Head of caudate nucleus (tissue), 42 donors: ENCODE data around the gene PLCXD3.
"Not testable (repeated sequence)": the region's sequence is repeated elsewhere in the genome, so short reads cannot be mapped to it uniquely, and the experiment has no call there.

Source experiments
- DNase-seq, 42 donors: peaks; one replicate each; pipeline versions ENCODE4 v3.0.0 to v3.0.0-alpha.2; 2020 to 2021; ENCODE audit warnings: mixed read lengths in 7 of 42
- intact Hi-C: fragments of 100-400 bp; cut with DNase I; formaldehyde crosslinking; loops from one replicate; pipeline ENCODE4 v1.15.0; 2022

Gene PLCXD3

DNA sequence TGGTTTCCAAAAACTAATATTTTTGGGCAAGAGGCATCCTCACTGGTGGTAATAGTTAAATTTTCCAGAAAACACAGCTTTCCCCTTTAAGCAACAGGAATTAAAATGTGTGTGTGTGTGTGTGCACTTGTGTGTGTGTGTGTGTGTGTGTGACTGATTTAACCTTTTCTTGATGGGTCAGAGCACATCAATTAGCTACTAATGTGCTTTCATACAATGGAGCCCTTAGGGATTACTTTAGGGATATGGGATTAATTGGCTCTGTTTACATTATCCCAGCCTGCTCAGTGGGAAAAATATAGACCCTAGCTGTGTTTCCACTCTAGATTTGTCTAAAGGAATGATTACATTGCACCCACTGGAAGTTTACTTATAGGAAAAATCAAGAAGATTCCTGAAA is 6.5 kb downstream of the PLCXD3 start:
- intact Hi-C loops = no loop called here

DNA sequence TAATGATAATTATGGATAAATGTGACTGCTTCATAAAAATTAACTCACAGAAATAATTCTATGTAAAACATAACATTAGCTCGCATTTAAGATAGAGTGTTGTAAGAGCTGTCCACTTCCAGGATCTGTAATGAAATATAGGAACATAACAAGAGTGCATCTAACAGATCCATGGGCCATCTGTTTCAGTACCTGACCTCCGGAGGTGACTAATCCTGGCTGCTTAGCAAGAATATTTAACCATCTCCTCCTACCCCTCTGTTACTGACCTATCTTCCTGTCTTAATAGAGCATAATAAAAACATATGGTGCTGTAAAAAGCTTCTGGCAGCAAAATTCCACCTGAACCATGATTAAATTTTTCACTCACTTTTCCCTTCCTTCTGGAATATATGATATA is 7.1 kb downstream of the PLCXD3 start:
- no peak for DNase-seq
- intact Hi-C loops = no loop called here

More for the DNA sequence above, 6.5 kb downstream of the PLCXD3 start:
- no peak for DNase-seq

DNA sequence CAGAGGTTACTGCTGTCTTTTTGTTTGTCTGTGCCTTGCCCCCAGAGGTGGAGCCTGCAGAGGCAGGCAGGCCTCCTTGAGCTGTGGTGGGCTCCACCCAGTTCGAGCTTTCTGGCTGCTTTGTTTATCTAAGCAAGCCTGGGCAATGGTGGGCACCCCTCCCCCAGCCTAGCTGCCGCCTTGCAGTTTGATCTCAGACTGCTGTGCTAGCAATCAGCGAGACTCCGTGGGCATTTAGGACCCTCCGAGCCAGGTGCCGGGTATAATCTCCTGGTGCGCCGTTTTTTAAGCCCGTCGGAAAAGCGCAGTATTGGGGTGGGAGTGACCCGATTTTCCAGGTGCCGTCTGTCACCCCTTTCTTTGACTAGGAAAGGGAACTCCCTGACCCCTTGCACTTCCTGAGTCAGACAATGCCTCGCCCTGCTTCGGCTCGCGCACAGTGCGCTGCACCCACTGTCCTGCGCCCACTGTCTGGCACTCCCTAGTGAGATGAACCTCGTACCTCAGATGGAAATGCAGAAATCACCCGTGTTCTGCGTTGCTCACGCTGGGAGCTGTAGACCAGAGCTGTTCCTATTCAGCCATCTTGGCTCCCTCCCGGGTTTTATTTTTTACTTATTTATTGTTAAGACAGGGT is 16.8 kb downstream of the PLCXD3 start:
- not testable (repeated sequence) for DNase-seq

DNA sequence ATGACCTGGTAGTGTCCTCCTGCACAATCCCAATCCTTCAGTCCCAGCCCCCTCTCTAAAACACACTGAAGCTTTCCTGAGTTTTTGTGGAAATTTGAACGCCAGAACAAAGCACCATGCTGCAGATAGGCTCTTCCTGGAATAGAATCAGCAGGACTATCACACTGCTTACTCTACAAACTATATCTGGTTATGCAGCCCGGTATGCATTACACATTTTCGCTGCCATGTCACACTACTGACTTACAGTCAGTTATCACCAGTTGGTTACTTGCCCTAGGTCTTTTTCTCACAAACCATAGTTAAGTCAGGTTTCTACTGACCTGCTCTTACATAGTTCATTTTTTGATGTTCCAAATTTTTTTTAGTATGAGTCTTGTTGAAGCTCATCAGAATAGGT is 24.9 kb downstream of the PLCXD3 start:
- DNase-seq = no peak
- intact Hi-C loops = no loop called here

More for the DNA sequence above, 16.8 kb downstream of the PLCXD3 start:
- intact Hi-C loops = not testable (repeated sequence)

DNA sequence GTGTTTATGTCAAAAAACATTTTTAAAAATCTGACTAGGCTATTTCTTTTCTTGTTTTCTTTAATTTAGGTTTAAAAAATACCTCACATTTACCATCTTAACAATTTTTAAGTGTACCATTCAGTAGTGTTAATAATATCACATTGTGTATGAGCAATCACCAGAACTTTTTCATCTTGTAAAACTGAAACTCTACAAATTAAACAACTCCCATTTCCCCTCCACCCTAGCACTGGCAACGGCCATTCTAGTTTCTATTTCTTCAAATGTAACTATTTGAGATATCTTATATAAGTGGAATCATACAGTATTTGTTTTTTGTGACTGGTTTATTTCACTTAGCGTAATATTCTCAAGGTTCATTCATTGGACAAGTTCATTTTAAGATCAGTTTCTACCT is 27.7 kb downstream of the PLCXD3 start:
- DNase-seq = no peak
- intact Hi-C loops = no loop called here

DNA sequence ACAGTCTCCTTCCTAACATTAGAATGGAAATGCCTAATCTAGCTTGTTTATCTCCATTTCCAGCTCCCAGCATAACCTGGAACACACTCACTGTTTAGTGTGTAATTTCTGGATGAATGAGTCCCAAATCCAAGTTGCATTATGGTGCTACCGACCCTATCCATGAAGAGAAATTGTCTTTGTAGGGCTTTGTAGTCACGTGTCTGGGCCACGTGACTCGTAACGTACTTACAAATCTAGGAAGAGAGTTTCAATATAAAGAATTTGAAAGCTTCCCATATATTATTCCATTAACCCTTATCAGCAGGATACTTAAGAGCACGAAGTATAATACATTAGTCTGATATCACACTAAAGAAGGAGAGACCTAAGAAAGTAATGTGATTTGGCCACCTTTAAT is 28.2 kb downstream of the PLCXD3 start:
- intact Hi-C loops = no loop called here
- DNase-seq = no peak

DNA sequence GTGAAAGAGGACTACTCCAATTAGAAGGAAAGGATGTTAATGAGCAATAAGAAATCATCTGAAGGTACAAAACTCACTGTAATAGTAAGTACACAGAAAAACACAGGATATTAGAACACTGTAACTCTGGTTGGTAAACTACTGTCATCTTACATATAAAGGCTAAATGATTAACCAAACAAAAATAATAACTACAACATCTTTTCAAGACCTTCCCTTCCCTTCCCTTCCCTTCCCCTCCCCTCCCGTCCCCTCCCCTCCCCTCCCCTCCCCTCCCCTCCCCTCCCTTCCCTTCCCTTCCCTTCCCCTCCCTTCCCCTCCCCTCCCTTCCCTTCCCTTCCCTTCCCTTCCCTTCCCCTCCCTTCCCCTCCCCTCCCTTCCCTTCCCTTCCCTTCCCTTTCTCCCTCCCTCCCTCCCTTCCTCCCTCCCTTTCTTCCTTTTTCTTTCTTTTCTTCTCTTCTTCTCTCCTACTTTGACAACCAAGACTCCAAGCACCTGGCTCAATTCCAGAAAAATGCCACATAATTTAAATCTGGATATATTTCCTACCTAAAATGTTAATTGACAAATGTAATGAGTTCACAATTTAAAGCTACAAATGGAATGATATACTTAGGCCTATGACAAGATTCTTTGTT is 38.7 kb downstream of the PLCXD3 start:
- DNase-seq, intact Hi-C loops: not testable (repeated sequence)

DNA sequence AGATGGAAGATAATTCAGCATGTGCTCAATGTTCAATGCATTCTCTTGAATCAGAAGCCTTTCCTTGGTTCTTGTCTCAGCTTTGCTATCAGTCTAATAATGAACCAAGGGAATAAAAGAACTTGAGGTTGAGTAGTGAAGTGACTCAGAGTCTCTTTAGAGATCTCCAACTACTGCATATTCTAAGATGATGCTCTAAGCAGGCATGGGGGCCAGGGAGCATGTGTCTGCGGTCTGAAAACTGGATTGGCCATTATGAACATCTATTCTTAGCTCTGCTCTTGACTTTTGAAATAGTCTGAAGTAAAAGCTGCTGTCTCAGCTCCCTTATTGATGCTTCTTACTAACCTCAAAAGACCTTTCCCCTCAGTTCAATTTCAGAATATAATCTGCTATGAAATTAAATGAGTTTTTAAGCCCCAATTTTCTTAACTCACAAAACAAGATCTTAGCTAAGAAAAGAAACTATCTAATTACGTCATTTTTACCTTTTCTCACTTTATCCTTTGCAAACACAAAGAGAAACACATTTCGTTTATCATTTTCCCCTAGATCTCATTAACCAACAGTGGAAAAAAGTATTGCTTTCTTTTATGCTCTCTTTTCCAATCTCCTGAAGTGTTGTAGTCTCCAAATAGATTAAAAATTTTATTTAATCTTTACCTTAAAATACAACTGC is 44.8 kb downstream of the PLCXD3 start:
- no peak for DNase-seq
- intact Hi-C loops = no loop called here

DNA sequence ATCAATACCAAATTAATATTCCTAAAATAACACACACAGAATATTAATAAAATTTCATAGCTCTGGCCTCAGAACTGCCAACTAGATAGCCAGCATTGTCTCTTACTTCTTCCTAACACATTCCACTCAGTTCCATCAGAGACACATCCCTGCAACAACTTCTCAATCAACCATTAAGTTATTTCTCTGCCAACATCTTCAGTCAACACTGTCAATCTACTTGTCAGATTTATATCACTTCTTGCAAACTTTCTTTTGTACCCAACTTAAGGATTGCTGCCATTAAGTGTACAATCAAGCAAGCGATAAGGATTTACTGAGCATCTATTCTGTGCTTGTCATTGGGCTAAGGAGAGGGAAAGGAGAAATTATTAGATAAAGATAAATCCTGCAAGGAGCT is 50.8 kb downstream of the PLCXD3 start:
- intact Hi-C loops = no loop called here
- DNase-seq = no peak

DNA sequence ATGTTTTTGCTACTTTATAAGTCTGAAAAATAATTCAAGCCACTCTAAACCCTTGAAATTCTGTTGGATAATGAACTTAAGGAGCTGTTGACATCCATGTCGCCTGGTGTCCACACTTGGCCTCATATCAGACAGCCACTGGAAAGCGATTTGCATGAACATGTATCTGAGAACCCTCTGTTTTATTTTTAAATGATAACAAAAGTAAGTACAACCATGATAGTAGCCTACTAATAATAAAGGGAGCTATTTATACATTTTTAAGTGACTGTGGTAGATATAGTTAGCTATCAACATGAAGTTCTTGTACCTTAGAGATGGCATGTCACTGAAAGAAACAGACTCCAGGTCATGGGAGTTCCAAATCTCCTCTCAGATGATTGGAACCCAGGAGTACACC is 53.3 kb downstream of the PLCXD3 start:
- intact Hi-C loops = no loop called here
- no peak for DNase-seq

DNA sequence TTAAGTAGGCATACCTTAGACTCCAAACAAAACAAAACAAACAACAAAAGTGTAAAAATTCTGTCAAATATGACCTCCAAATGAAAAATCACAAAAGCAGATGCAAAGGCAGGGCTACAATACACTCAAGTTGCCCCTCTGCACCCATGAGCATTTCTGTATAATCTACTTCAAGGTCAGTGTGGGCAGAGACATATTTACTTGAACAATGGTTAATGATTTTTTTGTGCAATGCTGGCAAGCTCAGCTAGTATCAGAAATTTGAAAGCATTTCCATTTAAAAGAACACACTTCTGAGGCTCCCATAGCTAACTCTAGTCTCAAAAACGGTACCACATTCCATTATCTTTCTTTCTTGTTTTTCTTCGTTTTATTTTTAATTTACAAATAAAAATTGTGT is 57.9 kb downstream of the PLCXD3 start:
- DNase-seq = no peak
- intact Hi-C loops = no loop called here

DNA sequence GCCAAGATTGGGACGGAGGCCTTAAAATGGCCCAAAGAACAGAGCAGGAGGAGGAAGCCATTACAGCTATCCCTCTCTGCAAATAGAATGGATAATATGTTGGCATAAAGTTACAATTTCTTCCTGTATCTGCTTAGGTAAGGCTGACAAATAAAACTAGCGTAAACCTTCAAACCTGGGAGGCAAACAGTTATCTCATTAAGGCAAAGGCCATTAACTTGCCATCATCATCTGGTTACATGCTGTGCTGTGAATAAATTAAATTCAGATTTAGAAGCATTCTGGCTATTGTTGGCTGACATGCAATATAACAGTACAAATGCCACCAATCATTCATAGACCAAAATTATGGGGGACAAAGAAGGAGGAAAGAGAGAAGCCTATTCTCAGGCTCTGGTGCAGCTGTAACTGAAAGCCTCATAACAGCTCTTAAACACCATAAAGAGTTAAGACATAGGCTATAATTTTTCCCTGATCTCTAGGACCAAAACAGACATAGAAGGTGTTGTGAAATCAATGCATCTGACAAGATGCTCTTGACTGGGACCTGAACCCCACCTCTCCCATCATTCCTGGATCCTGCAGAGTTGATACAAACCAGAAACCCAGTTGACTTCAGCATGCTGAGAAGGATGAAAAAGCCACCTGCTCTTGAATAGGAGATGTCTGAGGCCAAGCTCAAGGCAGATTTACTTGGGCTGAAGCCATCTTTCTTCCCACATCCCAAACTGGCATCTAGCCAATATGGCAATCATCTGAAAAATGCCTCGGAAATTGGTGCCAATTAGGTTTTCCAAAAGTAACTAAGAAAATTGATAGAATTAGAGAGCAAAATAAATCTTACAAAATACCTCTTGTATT is 62.5 kb downstream of the PLCXD3 start:
- intact Hi-C loops = no loop called here

DNA sequence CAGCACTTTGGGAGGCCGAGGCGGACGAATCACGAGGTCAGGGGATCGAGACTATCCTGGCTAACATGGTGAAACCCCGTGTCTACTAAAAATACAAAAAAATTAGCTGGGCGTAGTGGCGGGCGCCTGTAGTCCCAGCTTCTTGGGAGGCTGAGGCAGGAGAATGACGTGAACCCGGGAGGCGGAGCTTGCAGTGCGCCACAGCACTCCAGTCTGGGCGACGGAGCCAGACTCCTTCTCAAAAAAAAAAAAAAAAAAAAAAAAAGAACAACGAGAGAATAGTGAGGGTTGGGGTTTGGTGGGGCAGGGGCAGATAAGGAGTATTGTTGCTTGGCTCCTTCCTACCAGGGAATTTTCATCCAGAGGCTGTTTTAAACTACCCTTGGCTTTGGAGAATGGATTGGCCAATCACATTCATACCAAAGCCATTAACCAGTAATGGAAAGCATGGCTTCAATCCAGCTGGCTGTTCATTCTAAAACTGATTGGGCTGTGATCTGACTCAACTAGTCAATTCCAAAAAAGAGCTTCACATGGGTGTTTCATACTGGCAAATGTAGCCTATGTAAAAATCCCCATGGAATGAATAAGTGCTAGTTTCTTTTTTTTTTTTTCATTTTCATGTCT is 64.4 kb downstream of the PLCXD3 start:
- DNase-seq = no peak
- intact Hi-C loops = no loop called here

More for the DNA sequence above, 62.5 kb downstream of the PLCXD3 start:
- no peak for DNase-seq

DNA sequence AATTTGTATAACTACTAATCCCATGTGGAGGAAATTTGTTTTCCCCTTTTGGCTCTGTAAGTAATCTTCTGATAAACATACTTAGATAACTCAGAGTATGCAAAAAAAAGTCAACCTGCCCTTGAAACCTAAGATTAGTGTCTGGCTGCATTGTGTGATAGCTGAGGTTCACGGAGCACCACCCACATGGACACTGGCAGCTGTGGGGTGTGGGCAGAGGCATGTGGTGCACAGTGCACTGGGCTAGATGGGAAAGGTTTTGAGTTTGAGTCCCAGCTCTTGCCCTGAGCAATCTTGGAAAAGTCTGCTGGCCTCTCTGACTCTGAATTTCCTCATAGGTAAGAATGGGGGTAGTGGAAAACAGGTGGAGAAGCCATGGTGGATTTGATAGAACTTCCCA is 75.1 kb downstream of the PLCXD3 start:
- intact Hi-C loops = no loop called here
- no peak for DNase-seq

DNA sequence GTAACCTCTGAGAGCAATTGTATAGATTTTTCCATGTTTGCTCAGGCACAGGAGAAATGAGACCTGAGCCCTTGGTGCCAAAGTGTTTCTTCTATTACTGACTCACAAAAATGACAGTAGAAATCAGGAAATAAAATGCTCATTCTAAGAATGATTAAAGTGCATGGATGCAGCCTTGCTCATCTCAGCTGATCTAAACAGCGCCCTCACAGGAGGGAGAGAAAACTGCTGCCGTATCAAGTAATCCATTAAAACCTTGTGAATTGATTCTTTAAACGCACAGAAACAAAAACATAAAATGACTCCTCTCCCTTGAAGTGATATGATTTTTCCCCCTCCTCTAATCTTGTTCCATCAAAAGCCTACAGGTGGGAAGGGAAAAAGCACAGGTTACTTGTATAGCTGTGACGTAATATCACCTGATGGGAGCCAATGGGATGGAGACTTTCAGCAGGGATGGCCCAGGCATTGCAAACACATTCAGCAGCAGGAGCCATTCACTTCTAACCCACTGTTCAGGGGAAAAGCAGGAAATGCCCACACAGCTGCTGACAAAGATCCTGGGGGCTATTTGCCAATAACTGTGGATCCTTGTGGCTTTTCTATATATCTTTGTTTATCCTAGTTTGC is 76.7 kb downstream of the PLCXD3 start:
- intact Hi-C loops = no loop called here
- DNase-seq = peak in 2 of 42 donors; percentile 15 to 21

DNA sequence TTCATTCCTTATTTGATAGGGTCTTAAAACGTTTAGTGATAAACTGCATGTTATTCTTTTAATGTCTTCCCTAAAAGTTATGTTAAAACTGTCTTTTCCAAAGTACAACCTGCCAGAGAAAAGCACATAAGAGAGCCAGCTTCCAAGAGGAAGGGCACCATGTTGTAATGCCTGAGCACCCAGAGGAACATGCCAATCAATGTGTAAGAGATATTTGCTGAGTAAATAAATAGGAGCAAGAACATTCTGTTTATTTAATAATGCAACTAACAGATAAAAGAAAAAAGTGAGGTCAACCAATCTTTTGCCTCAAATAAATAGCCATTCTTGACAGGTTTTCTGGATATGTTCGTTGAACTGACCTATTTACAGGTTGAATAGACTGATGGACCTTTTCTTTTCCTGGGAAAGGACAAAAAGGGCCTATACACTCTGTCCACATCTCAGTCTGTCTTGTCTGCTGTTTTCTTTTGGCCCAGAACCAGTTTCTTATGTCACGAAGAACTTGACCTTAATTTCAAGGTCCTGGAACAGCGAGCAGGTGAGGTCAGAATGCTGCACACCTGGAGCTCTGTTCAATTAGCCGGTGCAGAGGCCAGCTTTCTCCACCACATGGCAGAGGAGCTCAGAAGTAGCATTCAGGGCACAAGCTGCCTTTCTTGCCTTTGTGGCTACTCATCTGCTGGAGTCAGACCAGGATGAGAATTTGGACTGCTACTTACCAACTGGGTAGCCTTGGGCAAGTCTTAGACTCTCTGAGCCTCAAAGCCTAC is 77.7 kb downstream of the PLCXD3 start:
- intact Hi-C loops = no loop called here

DNA sequence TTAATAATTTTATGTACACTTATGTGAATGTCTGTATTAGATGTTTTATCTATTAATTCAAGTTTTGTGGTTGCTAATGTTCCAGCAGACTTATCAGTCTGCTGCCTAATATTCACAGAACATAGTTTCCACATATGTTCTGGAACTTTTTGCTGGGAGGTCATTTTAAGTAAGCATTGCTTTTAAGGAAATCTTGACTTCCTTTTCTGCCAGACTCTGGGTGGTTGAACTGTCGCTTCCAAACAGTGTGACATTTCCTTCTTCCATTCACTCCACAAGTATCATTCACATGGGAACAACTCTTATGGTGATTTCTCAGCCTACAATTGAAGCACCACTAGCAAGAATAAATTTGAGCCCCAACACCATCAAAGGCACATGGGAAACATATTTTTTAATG is 82.9 kb downstream of the PLCXD3 start:
- no peak for DNase-seq
- intact Hi-C loops = no loop called here

More for the DNA sequence above, 77.7 kb downstream of the PLCXD3 start:
- DNase-seq = no peak

DNA sequence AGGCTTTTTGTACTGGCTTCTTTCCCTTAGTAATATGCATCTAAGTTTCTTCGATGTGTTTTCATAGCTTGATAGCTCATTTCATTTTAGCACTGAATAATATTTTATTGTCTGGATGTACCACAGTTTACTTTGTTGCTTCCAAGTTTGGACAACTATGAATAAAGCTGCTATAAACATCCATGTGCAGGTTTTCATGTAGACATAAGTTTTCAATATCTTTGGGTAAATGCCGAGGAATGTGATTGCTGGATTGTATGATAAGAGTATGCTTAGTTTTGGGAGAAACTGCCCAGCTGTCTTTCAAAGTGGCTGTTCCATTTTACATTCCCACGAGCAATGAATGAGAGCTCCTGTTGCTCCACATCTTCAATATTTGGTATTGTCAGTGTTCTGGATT is 84.7 kb downstream of the PLCXD3 start:
- intact Hi-C loops = no loop called here
- DNase-seq = no peak
